Mesenchymal stem cell (in vitro differentiated cells and primary cell): Measurements from ENCODE around the gene IRF4.

ENCODE experiments used
- DNase-seq: peaks from one replicate; pipeline ENCODE4 v3.0.0-alpha.2; 2013
- H2AFZ ChIP-seq: one replicate; pipeline ENCODE4 v1.6.1; 2013; ENCODE audit warnings: low read depth, mild to moderate bottlenecking, control low read depth, inconsistent platforms, low read length, moderate library complexity
- H2AK5ac ChIP-seq: 2 replicates; pipeline ENCODE4 v1.6.1; 2013; ENCODE audit warnings: low read length, moderate library complexity, mild to moderate bottlenecking, inconsistent platforms; ENCODE audit not compliant: severe bottlenecking
- H2BK120ac ChIP-seq: one replicate; pipeline ENCODE4 v1.6.1; 2013; ENCODE audit warnings: low read depth, mild to moderate bottlenecking, inconsistent platforms, low read length, moderate library complexity
- H2BK12ac ChIP-seq, 2 experiments: one replicate each; pipeline ENCODE4 v1.6.1; 2013; ENCODE audit warnings: inconsistent platforms in 2 of 2, low read length in 2 of 2, mild to moderate bottlenecking in 2 of 2, moderate library complexity in 2 of 2, control low read depth in 1 of 2
- H2BK15ac ChIP-seq: one replicate; pipeline ENCODE4 v1.6.1; 2013; ENCODE audit warnings: mild to moderate bottlenecking, low read depth, inconsistent platforms; ENCODE audit not compliant: poor library complexity, severe bottlenecking
- H2BK5ac ChIP-seq: 2 replicates; pipeline ENCODE4 v1.6.1; 2013; ENCODE audit warnings: low read depth, mild to moderate bottlenecking, low read length, control low read depth, inconsistent platforms; ENCODE audit not compliant: poor library complexity, severe bottlenecking
- H3K14ac ChIP-seq, 2 experiments: one replicate each; pipeline ENCODE4 v1.6.1; 2013; ENCODE audit warnings: inconsistent platforms in 2 of 2, low read length in 2 of 2, control low read depth in 1 of 2, mild to moderate bottlenecking in 1 of 2, moderate library complexity in 1 of 2
- H3K18ac ChIP-seq, 2 experiments: one replicate each; pipeline ENCODE4 v1.6.1; 2013; ENCODE audit warnings: inconsistent platforms in 2 of 2, low read length in 2 of 2, control low read depth in 1 of 2, low read depth in 1 of 2, mild to moderate bottlenecking in 1 of 2
- H3K23ac ChIP-seq, 2 experiments: one replicate each; pipeline ENCODE4 v1.6.1; 2013; ENCODE audit warnings: inconsistent platforms in 2 of 2, low read length in 2 of 2, mild to moderate bottlenecking in 2 of 2, moderate library complexity in 2 of 2, control low read depth in 1 of 2
- H3K27ac ChIP-seq: 2 replicates; pipeline ENCODE4 v1.5.1; 2013; ENCODE audit warnings: mild to moderate bottlenecking, moderate library complexity, low read length, control low read depth, inconsistent platforms; ENCODE audit not compliant: poor library complexity, severe bottlenecking
- H3K27me3 ChIP-seq, 2 experiments: 2 replicates each; pipeline versions ENCODE4 v1.6.1 to v1.7.0; 2013; ENCODE audit warnings: low read length in 2 of 2, mild to moderate bottlenecking in 2 of 2, moderate library complexity in 2 of 2, control low read depth in 1 of 2, inconsistent platforms in 1 of 2; ENCODE audit not compliant: control insufficient read depth in 1 of 2, insufficient read depth in 1 of 2
- H3K36me3 ChIP-seq, 2 experiments: 2 replicates each; pipeline versions ENCODE4 v1.6.1 to v1.7.0; 2013; ENCODE audit warnings: low read length in 2 of 2, control low read depth in 1 of 2, inconsistent platforms in 1 of 2, low read depth in 1 of 2, mild to moderate bottlenecking in 1 of 2; ENCODE audit not compliant: insufficient read depth in 2 of 2, control insufficient read depth in 1 of 2
- H3K4ac ChIP-seq, 2 experiments: one replicate each; pipeline ENCODE4 v1.6.1; 2013; ENCODE audit warnings: inconsistent platforms in 2 of 2, low read length in 2 of 2, mild to moderate bottlenecking in 2 of 2, moderate library complexity in 2 of 2, control low read depth in 1 of 2, low read depth in 1 of 2
- H3K4me1 ChIP-seq: 2 replicates; pipeline ENCODE4 v1.6.1; 2013; ENCODE audit warnings: low read depth, low read length, control low read depth; ENCODE audit not compliant: control insufficient read depth, insufficient read depth
- H3K4me2 ChIP-seq: 2 replicates; pipeline ENCODE4 v1.6.1; 2013; ENCODE audit warnings: low read length, mild to moderate bottlenecking, inconsistent platforms; ENCODE audit not compliant: poor library complexity, severe bottlenecking
- H3K4me3 ChIP-seq, 2 experiments: 2 replicates each; pipeline versions ENCODE4 v1.5.1 to v1.7.0; 2013; ENCODE audit warnings: low read length in 2 of 2, mild to moderate bottlenecking in 2 of 2, control low read depth in 1 of 2, low read depth in 1 of 2; ENCODE audit not compliant: insufficient read depth in 1 of 2
- H3K79me1 ChIP-seq: replicated peaks from 2 replicates; pipeline ENCODE4 v1.6.1; 2013; ENCODE audit warnings: mild to moderate bottlenecking, control low read depth, low read length, inconsistent platforms; ENCODE audit not compliant: poor library complexity, severe bottlenecking
- H3K9ac ChIP-seq: 2 replicates; pipeline ENCODE4 v1.7.0; 2013; ENCODE audit warnings: mild to moderate bottlenecking, low read length, moderate library complexity
- H3K9me3 ChIP-seq: 2 replicates; pipeline ENCODE4 v1.7.0; 2013; ENCODE audit warnings: mild to moderate bottlenecking, low read length; ENCODE audit not compliant: control insufficient read depth
- H4K8ac ChIP-seq: one replicate; pipeline ENCODE4 v1.6.1; 2013; ENCODE audit warnings: inconsistent platforms, mild to moderate bottlenecking, low read length, moderate library complexity
- H4K91ac ChIP-seq: one replicate; pipeline ENCODE4 v1.6.1; 2013; ENCODE audit warnings: mild to moderate bottlenecking, low read length, inconsistent platforms
- WGBS: methylation state at CpG from one replicate; pipeline ENCODE4 v1.1.7; 2013; ENCODE audit warnings: mixed read lengths; 5-methylcytosine and 5-hydroxymethylcytosine counted together

Gene IRF4

GRCh38 chr6:394641-395289 lies 3.2 kb downstream of the IRF4 start:
- H2AFZ ChIP-seq: no peak overlapping the region
- no peak overlapping the region for H2BK120ac ChIP-seq
- no peaks in the 10 kb centered on the region for H3K79me1 ChIP-seq
- H2BK5ac ChIP-seq: no peak overlapping the region
- no peak overlapping the region for H3K4ac ChIP-seq
- no peak overlapping the region for H4K91ac ChIP-seq
- DNase-seq: no peak
- no peak overlapping the region for H3K4me3 ChIP-seq
- 92% methylated on average over 13 of the region's 13 CpGs for WGBS
- no peak overlapping the region for H3K27ac ChIP-seq
- no peak overlapping the region for H3K4me2 ChIP-seq
- H3K9me3 ChIP-seq: no peaks in the 10 kb centered on the region
- H3K27me3 ChIP-seq: peaks cover 68 to 79% of the 10 kb centered on the region in 2 experiments
- H2AK5ac ChIP-seq: no peak overlapping the region
- no peak overlapping the region for H4K8ac ChIP-seq
- H2BK15ac ChIP-seq: no peak overlapping the region
- peaks cover 0 to 32% of the 10 kb centered on the region in 2 experiments for H3K36me3 ChIP-seq
- no peak overlapping the region for H3K9ac ChIP-seq
- no peak overlapping the region for H3K14ac ChIP-seq
- H3K4me1 ChIP-seq: peaks cover 26% of the 10 kb centered on the region
- no peak overlapping the region for H2BK12ac ChIP-seq
- no peak overlapping the region for H3K23ac ChIP-seq
- H3K18ac ChIP-seq: no peak overlapping the region

- H2BK12ac ChIP-seq: no peak overlapping the region
- H2BK120ac ChIP-seq: no peak overlapping the region
- H2BK5ac ChIP-seq: no peak overlapping the region
- H3K4me2 ChIP-seq: no peak overlapping the region
- no peaks in the 10 kb centered on the region for H3K79me1 ChIP-seq
- no peak overlapping the region for H4K91ac ChIP-seq
- no peak overlapping the region for H3K18ac ChIP-seq
- H3K14ac ChIP-seq: no peak overlapping the region
- H3K23ac ChIP-seq: no peak overlapping the region
- peaks cover 26% of the 10 kb centered on the region for H3K4me1 ChIP-seq
- H2AFZ ChIP-seq: no peak overlapping the region
- DNase-seq: no peak
- no peak overlapping the region for H3K4me3 ChIP-seq
- no peak overlapping the region for H3K27ac ChIP-seq
- no peak overlapping the region for H3K4ac ChIP-seq
- no peak overlapping the region for H4K8ac ChIP-seq
- H3K36me3 ChIP-seq: peaks cover 0 to 32% of the 10 kb centered on the region in 2 experiments
- H2BK15ac ChIP-seq: no peak overlapping the region
- no peak overlapping the region for H3K9ac ChIP-seq
- WGBS: 85% methylated on average over 10 of the region's 10 CpGs
- H3K27me3 ChIP-seq: peaks cover 65 to 76% of the 10 kb centered on the region in 2 experiments
- H2AK5ac ChIP-seq: no peak overlapping the region
- H3K9me3 ChIP-seq: no peaks in the 10 kb centered on the region
These were observed 4.0 kb downstream of the IRF4 start for GRCh38 chr6:395432-396125.

- no peak overlapping the region for H3K4ac ChIP-seq
- H2AK5ac ChIP-seq: no peak overlapping the region
- H3K9ac ChIP-seq: no peak overlapping the region
- no peak overlapping the region for H3K4me3 ChIP-seq
- H3K27ac ChIP-seq: no peak overlapping the region
- no peaks in the 10 kb centered on the region for H3K9me3 ChIP-seq
- H3K79me1 ChIP-seq: no peaks in the 10 kb centered on the region
- H2BK15ac ChIP-seq: no peak overlapping the region
- H4K8ac ChIP-seq: no peak overlapping the region
- no peak overlapping the region for H4K91ac ChIP-seq
- H2AFZ ChIP-seq: no peak overlapping the region
- no peak overlapping the region for H3K23ac ChIP-seq
- H2BK5ac ChIP-seq: no peak overlapping the region
- H2BK120ac ChIP-seq: no peak overlapping the region
- peaks cover 0 to 32% of the 10 kb centered on the region in 2 experiments for H3K36me3 ChIP-seq
- no peak overlapping the region for H3K4me2 ChIP-seq
- peaks cover 25% of the 10 kb centered on the region for H3K4me1 ChIP-seq
- H3K27me3 ChIP-seq: peaks cover 65 to 71% of the 10 kb centered on the region in 2 experiments
- DNase-seq: no peak
- WGBS: 92% methylated on average over 5 of the region's 6 CpGs
- H3K18ac ChIP-seq: no peak overlapping the region
- H2BK12ac ChIP-seq: no peak overlapping the region
- no peak overlapping the region for H3K14ac ChIP-seq
These were observed 4.6 kb downstream of the IRF4 start for GRCh38 chr6:396126-396520.

GRCh38 chr6:397056-397455 lies 5.5 kb downstream of the IRF4 start:
- peaks cover 0 to 34% of the 10 kb centered on the region in 2 experiments for H3K36me3 ChIP-seq
- H2BK12ac ChIP-seq: no peak overlapping the region
- H3K27me3 ChIP-seq: peaks cover 61 to 63% of the 10 kb centered on the region in 2 experiments
- H3K4me2 ChIP-seq: no peak overlapping the region
- no peaks in the 10 kb centered on the region for H3K9me3 ChIP-seq
- H2BK120ac ChIP-seq: no peak overlapping the region
- H2BK15ac ChIP-seq: no peak overlapping the region
- no peak for DNase-seq
- no peak overlapping the region for H3K23ac ChIP-seq
- H3K79me1 ChIP-seq: no peaks in the 10 kb centered on the region
- H2AK5ac ChIP-seq: no peak overlapping the region
- H3K4me1 ChIP-seq: peaks cover 16% of the 10 kb centered on the region
- H3K14ac ChIP-seq: no peak overlapping the region
- 88% methylated on average over 13 of the region's 13 CpGs for WGBS
- no peak overlapping the region for H3K9ac ChIP-seq
- no peak overlapping the region for H2AFZ ChIP-seq
- H4K91ac ChIP-seq: no peak overlapping the region
- no peak overlapping the region for H4K8ac ChIP-seq
- H2BK5ac ChIP-seq: no peak overlapping the region
- H3K27ac ChIP-seq: no peak overlapping the region
- no peak overlapping the region for H3K4me3 ChIP-seq
- H3K4ac ChIP-seq: no peak overlapping the region
- no peak overlapping the region for H3K18ac ChIP-seq
